ENCODE data around the gene KRTAP2-4. TPM values are rescaled to one million over a fixed set of nuclear protein-coding genes. Genes with fewer than 3 reads are reported as not detected.

KRTAP2-4 gene
- total and polyA plus RNA-seq, 2 of the 13 experiments (the other 11 are each of a cell fraction or from before 2014, with no cell fraction given): not detected

GRCh38 chr17:41016578-41017215 lies 49.0 kb downstream of the KRTAP2-4 start (continued):
- TF ChIP-seq ZNF83 (CRISPR knock-in tag; IDR thresholded peaks at IDR 0.05; ENCODE audit: borderline replicate concordance): no peak
- TF ChIP-seq SIN3B (IDR thresholded peaks at IDR 0.05; ENCODE audit: low read length): no peak
- TF ChIP-seq, protein P1, sequence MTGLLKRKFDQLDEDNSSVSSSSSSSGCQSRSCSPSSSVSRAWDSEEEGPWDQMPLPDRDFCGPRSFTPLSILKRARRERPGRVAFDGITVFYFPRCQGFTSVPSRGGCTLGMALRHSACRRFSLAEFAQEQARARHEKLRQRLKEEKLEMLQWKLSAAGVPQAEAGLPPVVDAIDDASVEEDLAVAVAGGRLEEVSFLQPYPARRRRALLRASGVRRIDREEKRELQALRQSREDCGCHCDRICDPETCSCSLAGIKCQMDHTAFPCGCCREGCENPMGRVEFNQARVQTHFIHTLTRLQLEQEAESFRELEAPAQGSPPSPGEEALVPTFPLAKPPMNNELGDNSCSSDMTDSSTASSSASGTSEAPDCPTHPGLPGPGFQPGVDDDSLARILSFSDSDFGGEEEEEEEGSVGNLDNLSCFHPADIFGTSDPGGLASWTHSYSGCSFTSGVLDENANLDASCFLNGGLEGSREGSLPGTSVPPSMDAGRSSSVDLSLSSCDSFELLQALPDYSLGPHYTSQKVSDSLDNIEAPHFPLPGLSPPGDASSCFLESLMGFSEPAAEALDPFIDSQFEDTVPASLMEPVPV (CRISPR knock-in tag; IDR thresholded peaks at IDR 0.05): no peak
- TF ChIP-seq POLR2AphosphoS2 (IDR thresholded peaks at IDR 0.05; ENCODE audit: low read depth, low read length): no peak
- TF ChIP-seq, protein P2, sequence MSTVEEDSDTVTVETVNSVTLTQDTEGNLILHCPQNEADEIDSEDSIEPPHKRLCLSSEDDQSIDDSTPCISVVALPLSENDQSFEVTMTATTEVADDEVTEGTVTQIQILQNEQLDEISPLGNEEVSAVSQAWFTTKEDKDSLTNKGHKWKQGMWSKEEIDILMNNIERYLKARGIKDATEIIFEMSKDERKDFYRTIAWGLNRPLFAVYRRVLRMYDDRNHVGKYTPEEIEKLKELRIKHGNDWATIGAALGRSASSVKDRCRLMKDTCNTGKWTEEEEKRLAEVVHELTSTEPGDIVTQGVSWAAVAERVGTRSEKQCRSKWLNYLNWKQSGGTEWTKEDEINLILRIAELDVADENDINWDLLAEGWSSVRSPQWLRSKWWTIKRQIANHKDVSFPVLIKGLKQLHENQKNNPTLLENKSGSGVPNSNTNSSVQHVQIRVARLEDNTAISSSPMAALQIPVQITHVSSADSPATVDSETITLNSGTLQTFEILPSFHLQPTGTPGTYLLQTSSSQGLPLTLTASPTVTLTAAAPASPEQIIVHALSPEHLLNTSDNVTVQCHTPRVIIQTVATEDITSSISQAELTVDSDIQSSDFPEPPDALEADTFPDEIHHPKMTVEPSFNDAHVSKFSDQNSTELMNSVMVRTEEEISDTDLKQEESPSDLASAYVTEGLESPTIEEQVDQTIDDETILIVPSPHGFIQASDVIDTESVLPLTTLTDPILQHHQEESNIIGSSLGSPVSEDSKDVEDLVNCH (CRISPR knock-in tag; IDR thresholded peaks at IDR 0.05): no peak
- no peak for TF ChIP-seq PITX1 (CRISPR knock-in tag; IDR thresholded peaks at IDR 0.05)
- no peak for TF ChIP-seq E2F5 (CRISPR knock-in tag; conservative IDR thresholded peaks at IDR 0.05)
- no peak for TF ChIP-seq DPF2 (CRISPR knock-in tag; IDR thresholded peaks at IDR 0.05; ENCODE audit: borderline replicate concordance, low read depth)
- TF ChIP-seq MIXL1 (CRISPR knock-in tag; IDR thresholded peaks at IDR 0.05): no peak
- no peak for TF ChIP-seq ATM (IDR thresholded peaks at IDR 0.05; ENCODE audit: borderline replicate concordance)
- no peak for TF ChIP-seq ZNF652 (CRISPR knock-in tag; IDR thresholded peaks at IDR 0.05; ENCODE audit: borderline replicate concordance, low read depth)
- TF ChIP-seq ZNF251 (CRISPR knock-in tag; IDR thresholded peaks at IDR 0.05): no peak
- TF ChIP-seq SOX6 (IDR thresholded peaks at IDR 0.05): no peak
- 0 out of 2 replicates have a peak, but pooled peaks have one; percentile 25 for TF ChIP-seq SOX6 (CRISPR knock-in tag; IDR thresholded peaks at IDR 0.05)
- TF ChIP-seq, protein P3, sequence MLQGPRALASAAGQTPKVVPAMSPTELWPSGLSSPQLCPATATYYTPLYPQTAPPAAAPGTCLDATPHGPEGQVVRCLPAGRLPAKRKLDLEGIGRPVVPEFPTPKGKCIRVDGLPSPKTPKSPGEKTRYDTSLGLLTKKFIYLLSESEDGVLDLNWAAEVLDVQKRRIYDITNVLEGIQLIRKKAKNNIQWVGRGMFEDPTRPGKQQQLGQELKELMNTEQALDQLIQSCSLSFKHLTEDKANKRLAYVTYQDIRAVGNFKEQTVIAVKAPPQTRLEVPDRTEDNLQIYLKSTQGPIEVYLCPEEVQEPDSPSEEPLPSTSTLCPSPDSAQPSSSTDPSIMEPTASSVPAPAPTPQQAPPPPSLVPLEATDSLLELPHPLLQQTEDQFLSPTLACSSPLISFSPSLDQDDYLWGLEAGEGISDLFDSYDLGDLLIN (CRISPR knock-in tag; IDR thresholded peaks at IDR 0.05; ENCODE audit: borderline replicate concordance): no peak
- no peak for TF ChIP-seq ZNF556 (CRISPR knock-in tag; IDR thresholded peaks at IDR 0.05; ENCODE audit: borderline replicate concordance)
- TF ChIP-seq BRD4 (CRISPR knock-in tag; IDR thresholded peaks at IDR 0.05): no peak
- TF ChIP-seq ZNF749 (CRISPR knock-in tag; IDR thresholded peaks at IDR 0.05; ENCODE audit: borderline replicate concordance): no peak
- TF ChIP-seq ZBTB3 (CRISPR knock-in tag; IDR thresholded peaks at IDR 0.05; ENCODE audit: borderline replicate concordance, low read depth): no peak
- no peak for TF ChIP-seq PATZ1 (CRISPR knock-in tag; IDR thresholded peaks at IDR 0.05)
- TF ChIP-seq MIER3 (CRISPR knock-in tag; IDR thresholded peaks at IDR 0.05; ENCODE audit: borderline replicate concordance): 0 out of 2 replicates have a peak, but pooled peaks have one; percentile 15
- TF ChIP-seq FOSL2 (CRISPR knock-in tag; IDR thresholded peaks at IDR 0.05): no peak

All from HepG2 (cell line).